ENCODE measurements around the gene PDK2. TPM values are rescaled to one million over a fixed set of nuclear protein-coding genes. Genes with fewer than 3 reads are reported as not detected.

PDK2 gene
- total RNA-seq, 2 donors from 2014 or later = 47.1 to 79.5 TPM

GRCh38 chr17:50097455-50097854 is 2.3 kb downstream of the PDK2 start:
- TF ChIP-seq CTCF (IDR thresholded peaks at IDR 0.05) (no peak), POLR2A (IDR thresholded peaks at IDR 0.05) (no peak)
- Histone ChIP-seq H3K36me3 (no peaks in the 10 kb centered on the region), H3K27me3 (replicated peaks; ENCODE audit: insufficient read depth) (no peaks in the 10 kb centered on the region), H3K27ac (no peak overlapping the region), H3K4me1 (replicated peaks) (peaks cover 4% of the 10 kb centered on the region), H3K9me3 (no peaks in the 10 kb centered on the region), H3K4me3 (no peak overlapping the region)
- no peak for DNase-seq (ENCODE audit: low spot score)
- intact Hi-C loops (cut with DNase I) = loop anchor here (10.0 kb wide), 1 partner anchor 57 kb away; the partner anchor contains the start of gene PPP1R9B
- WGBS = 68% methylated on average over 7 of the region's 7 CpGs

DNA sequence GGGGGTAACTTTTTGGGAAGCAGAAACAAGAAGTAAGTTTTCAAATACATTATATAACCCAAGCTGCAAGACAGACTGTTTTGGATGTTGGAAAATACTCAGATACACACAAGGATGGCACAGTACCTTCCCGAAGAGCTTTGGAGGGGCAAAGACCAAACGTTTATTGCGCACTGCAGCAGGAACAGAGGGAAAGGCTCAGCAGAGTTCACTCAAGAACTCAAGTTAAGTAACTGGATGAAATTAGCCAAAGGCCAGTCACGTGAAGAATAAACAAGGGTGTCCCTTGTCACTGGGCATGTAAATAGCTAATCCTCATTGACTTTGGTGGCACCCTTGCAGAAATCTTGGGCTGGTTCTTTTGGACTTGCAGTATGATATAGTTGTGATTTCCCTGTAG is 2.8 kb downstream of the PDK2 start:
- WGBS = 76% methylated on average over 4 of the region's 4 CpGs
- H3K27ac ChIP-seq = no peak overlapping the region

GRCh38 chr17:50098583-50098982 is 3.4 kb downstream of the PDK2 start:
- Histone ChIP-seq H3K27me3 (replicated peaks; ENCODE audit: insufficient read depth) (no peaks in the 10 kb centered on the region), H3K27ac (no peak overlapping the region), H3K36me3 (no peaks in the 10 kb centered on the region), H3K9me3 (no peaks in the 10 kb centered on the region), H3K4me3 (no peak overlapping the region), H3K4me1 (replicated peaks) (peaks cover 4% of the 10 kb centered on the region)
- no peak for TF ChIP-seq POLR2AphosphoS5 (IDR thresholded peaks at IDR 0.05)
- no peak for TF ChIP-seq CTCF (IDR thresholded peaks at IDR 0.05)
- TF ChIP-seq POLR2A (IDR thresholded peaks at IDR 0.05) = no peak
- no peak for DNase-seq (ENCODE audit: low spot score)
- WGBS = 87% methylated on average over 4 of the region's 4 CpGs
- intact Hi-C loops (cut with DNase I) = loop anchor here (10.0 kb wide), 1 partner anchor 56 kb away; the partner anchor contains the start of gene PPP1R9B

More for the DNA sequence above, 2.8 kb downstream of the PDK2 start:
- Histone ChIP-seq H3K27me3 (replicated peaks; ENCODE audit: insufficient read depth) (no peaks in the 10 kb centered on the region), H3K36me3 (no peaks in the 10 kb centered on the region), H3K4me1 (replicated peaks) (peaks cover 4% of the 10 kb centered on the region), H3K9me3 (no peaks in the 10 kb centered on the region), H3K4me3 (no peak overlapping the region)
- no peak for TF ChIP-seq POLR2AphosphoS5 (IDR thresholded peaks at IDR 0.05)
- no peak for TF ChIP-seq POLR2A (IDR thresholded peaks at IDR 0.05)
- TF ChIP-seq CTCF (IDR thresholded peaks at IDR 0.05) = no peak
- intact Hi-C loops (cut with DNase I) = loop anchor here (10.0 kb wide), 1 partner anchor 57 kb away; the partner anchor contains the start of gene PPP1R9B
- DNase-seq (ENCODE audit: low spot score) = no peak

DNA sequence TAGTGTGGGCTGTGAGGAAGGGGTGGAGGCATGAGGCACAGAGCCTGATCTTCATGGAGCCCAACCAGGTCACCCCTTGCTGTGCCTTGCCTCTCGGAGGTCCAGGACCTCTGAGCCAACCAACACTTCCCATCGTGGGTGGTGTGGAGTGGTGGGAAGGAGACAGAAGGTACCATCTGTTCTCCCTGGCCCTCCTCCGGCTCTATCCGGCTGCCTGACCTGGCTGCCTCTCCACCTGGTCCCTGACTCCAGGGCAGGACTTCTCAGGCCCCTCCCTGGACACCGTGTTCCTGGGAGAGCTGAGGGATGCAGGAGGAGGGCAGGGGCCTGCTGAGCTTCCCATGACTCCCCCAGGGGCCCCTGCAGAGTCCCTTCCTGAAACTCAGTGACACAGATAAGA is 3.9 kb downstream of the PDK2 start:
- TF ChIP-seq POLR2A (IDR thresholded peaks at IDR 0.05) = no peak
- no peak for TF ChIP-seq POLR2AphosphoS5 (IDR thresholded peaks at IDR 0.05)
- no peak for TF ChIP-seq CTCF (IDR thresholded peaks at IDR 0.05)
- WGBS = 78% methylated on average over 5 of the region's 5 CpGs
- Histone ChIP-seq H3K9me3 (no peaks in the 10 kb centered on the region), H3K4me1 (replicated peaks) (peaks cover 4% of the 10 kb centered on the region), H3K27ac (no peak overlapping the region), H3K4me3 (no peak overlapping the region), H3K27me3 (replicated peaks; ENCODE audit: insufficient read depth) (no peaks in the 10 kb centered on the region), H3K36me3 (no peaks in the 10 kb centered on the region)
- intact Hi-C loops (cut with DNase I) = loop anchor here (10.0 kb wide), 1 partner anchor 56 kb away; the partner anchor contains the start of gene PPP1R9B
- DNase-seq (ENCODE audit: low spot score) = no peak

DNA sequence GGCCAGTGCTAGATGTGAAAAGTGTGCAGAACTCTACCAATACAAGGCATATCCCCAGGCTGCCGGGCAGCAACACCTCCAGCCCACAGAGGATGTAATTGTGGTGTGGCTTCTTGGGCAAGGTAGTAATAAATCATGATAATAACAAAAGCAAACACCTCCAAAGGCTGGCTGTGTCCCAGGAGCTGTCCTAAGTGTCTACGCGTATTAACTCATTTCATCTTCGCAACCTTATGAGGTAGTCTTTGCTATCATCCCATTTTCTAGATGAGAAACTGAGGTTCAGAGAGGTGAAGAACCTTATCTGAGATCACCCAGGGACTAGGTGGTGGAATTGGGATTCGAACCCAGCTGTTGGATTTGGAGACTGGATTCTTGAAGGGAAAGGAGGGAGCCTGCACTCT is 5.3 kb downstream of the PDK2 start:
- TF ChIP-seq CTCF (IDR thresholded peaks at IDR 0.05) (no peak), POLR2AphosphoS5 (IDR thresholded peaks at IDR 0.05) (no peak), POLR2A (IDR thresholded peaks at IDR 0.05) (no peak)
- intact Hi-C loops (cut with DNase I) = no loop called here
- no peaks in the 10 kb centered on the region for H3K36me3 ChIP-seq
- H3K27me3 ChIP-seq (replicated peaks; ENCODE audit: insufficient read depth) = no peaks in the 10 kb centered on the region
- WGBS = 53% methylated on average over 5 of the region's 5 CpGs
- H3K27ac ChIP-seq = no peak overlapping the region
- no peak overlapping the region for H3K4me3 ChIP-seq
- peaks cover 4% of the 10 kb centered on the region for H3K4me1 ChIP-seq (replicated peaks)
- H3K9me3 ChIP-seq = no peaks in the 10 kb centered on the region
- DNase-seq (ENCODE audit: low spot score) = no peak
